A172 (cell line): ENCODE data around the gene ANKRD55. TPM values are rescaled to one million over a fixed set of nuclear protein-coding genes. Genes with fewer than 3 reads are reported as not detected.
"Not testable (repeated sequence)": the region's sequence is repeated elsewhere in the genome, so short reads cannot be mapped to it uniquely, and the experiment has no call there.

Experiments
- DNase-seq: peaks from one replicate; pipeline ENCODE4 v3.0.0-alpha.2; 2015; ENCODE audit warnings: low spot score
- total RNA-seq: library from RNA; depleted of rRNA; stranded (reverse); fragments of >200 nt; shearing (Covaris generic); gene quantifications from 2 replicates; pipeline ENCODE4 v1.2.3, GENCODE V29; 2014

Gene ANKRD55
- total RNA-seq, 1 experiment from 2014 or later: not detected

DNA sequence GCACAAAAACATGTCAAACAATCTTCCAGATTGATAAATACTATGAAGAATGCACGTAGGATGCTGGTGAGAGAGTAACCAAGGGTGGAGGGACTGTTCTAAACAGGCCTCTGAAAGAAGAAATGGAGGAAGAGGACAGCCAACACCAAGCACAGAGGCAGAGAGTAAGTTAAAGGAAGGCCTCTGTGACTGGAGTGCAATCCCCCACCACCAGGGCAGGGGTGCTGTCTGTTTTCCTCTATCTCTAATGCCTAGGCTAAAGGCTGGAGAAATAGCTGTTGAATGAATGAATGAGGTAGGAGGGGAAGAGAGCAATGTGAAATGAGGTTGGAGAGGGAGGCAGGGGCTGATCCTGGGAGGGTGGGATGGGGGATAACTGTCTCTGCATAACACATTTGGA lies 88.9 kb downstream of the ANKRD55 start:
- no peak for DNase-seq

DNA sequence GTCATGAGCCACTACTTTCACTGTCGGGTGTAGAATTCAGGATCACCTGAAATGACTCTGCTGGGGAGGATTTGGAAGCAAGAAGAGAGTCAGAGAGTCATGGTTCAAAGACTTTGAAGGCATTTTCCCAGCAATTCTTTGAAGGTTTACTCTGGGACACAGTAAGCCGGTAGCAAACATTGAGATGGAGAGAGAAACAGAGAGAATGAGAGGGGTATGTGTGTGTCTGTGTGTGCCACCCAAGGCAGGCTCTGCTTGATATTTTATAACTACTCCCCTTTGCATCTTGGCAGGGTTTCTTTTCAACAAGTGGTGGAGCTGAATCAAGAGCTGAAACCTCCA lies 89.8 kb downstream of the ANKRD55 start:
- DNase-seq: no peak

DNA sequence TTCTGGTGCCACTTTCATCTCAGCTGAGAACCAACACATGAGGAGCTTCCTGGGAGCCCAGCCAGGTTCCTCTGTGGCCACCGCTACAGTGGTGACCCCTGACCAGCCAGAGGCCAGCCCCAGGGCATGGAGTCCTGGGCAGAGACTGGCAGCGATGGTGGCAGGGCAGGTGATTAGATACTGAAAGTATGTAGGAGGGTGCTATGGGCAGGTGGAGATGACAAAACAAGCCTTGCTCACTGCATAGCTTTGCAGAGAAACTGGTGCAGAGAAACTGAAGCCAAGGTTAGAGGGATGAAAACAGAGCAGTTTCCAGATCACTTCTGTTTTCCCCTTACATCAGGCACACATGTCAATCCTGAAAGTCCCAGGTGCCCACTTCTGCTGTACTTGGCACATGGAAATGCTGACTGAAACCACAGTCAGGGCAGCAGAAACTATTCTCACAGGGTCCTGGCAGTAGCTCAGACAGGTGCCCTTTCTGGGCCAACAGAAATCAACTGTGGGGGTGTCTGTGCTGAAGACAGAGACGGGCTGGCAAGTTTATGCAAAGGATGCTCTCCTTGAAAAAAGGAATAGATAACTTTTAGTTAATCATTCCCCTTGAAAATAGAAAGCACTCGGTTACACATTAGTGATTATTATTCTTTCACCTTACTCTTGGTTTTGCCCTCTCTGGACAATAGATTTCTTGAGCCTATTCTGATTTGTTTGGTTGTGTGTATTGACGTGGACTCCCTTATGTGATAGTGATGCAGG lies 90.3 kb downstream of the ANKRD55 start:
- DNase-seq: no peak

DNA sequence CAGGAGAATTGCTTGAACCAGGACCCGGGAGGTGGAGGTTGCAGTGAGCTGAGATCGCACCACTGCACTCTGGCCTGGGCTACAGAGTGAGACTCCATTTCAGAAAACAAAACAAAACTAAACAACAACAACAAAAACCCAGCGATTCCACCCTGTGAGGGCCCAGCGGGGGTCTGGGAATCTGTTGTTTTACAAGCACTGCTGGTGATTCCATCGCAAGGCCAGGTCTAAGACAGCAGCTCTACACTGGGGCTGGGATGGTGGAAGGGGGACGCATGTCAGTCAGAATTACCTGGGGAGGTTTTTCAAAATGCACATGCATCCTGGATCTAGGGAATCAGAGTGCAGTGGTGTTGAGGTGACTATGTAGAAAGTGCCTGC lies 90.9 kb downstream of the ANKRD55 start:
- no peak for DNase-seq

DNA sequence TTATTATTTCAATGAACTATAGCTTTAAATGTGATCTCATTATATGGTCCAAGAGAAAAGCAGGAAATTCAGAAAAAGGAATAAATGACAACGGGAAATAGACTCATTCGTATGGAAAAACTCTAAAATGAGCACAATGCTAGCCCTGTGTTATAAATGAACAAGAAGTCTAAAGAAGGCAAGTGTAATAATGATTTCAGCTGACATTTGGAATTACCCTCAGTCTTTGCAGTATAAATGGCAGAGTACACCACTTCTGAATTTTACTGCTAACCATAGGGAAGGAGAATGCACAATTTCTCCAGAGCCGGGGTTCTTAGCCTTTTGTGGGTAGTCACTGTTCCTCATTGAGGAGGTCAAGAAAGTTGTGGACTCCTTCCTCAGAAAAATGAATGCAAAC lies 93.1 kb downstream of the ANKRD55 start:
- no peak for DNase-seq

DNA sequence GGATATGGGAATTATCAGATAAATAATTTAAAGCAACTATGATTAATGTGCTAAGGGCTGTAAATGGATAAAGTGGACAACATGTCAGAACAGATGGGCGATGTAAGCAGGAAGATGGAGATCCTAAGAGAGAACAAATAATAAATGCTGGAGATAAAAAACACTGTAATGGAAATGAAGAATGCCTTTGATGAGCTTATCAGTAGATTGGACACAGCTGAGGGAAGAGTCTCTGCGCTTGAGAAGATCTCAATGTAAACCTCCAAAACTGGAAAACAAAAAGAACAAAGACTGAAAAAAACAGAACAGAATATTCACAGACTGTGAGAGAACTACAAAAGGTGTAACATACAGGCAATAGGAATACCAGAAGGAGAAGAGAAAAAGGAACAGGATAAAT lies 102.5 kb downstream of the ANKRD55 start:
- no peak for DNase-seq

DNA sequence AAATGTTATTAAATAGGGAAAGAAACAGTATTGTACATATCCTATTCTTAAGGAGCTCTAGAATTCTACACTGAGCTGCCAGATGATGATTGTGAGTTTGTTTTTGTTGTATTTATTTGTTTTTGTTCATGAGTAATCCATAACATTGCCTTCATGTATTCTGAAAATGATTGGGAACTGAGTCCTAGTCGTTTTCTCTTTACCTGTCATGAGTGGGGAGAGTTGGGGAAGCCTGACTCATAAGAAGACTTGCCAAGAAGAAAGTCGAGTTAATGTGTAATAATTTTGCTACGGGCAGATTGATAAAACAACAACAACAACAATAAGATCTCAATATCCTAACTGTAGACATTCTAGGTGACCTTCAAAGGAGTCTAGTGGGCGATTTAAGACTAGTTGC lies 103.8 kb downstream of the ANKRD55 start:
- no peak for DNase-seq

DNA sequence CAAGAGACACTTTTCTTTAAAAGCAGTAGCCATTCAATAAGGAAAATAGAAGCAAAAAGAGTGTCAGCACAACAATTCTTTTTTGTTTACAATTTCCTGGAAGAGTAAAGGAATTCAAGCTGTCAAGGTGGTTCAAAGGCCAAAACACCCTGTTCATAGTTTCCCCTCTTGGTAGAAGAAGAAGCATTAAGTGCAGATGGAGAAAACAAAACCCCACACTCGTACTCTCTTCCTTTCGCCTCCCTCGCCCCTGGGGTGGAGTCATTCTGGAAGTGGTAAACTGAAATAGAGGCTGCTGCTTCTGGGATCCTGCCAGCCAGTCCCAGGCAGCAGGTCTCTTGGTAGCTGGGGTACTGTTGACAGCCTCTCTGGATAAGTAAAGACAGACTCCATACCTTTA lies 105.0 kb downstream of the ANKRD55 start:
- no peak for DNase-seq

DNA sequence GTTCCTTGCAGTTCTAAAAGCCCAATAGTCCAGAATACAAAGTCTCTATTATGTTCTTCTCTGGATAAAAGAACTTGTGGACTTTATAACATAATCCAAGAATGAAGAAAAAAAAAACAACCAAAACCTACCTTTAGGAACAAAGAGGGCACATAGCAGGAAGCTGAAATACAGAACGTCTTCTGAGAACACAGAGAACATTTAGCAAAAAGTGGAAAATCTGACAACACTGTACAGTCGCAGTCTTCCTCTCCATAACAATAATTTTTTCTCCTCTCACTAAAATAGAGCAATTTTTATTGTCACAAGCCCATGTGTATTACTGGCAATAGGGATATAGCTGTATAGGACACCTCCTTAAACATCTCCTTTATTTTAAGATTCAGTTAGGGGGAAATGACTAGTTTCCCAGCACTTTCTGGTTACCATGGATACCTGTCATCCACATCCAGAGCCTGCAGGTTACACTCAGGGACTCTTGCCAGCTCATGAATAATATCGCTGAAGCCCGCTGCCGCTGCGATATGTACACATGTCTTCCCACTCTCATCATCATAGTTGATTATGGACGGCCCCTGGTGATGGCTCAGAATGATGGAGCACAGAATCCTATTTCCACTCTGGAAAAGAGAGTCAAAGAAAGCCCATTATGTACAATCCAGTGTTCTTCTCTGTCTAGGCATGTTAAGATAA lies 106.5 kb downstream of the ANKRD55 start:
- peak; percentile 9 for DNase-seq

DNA sequence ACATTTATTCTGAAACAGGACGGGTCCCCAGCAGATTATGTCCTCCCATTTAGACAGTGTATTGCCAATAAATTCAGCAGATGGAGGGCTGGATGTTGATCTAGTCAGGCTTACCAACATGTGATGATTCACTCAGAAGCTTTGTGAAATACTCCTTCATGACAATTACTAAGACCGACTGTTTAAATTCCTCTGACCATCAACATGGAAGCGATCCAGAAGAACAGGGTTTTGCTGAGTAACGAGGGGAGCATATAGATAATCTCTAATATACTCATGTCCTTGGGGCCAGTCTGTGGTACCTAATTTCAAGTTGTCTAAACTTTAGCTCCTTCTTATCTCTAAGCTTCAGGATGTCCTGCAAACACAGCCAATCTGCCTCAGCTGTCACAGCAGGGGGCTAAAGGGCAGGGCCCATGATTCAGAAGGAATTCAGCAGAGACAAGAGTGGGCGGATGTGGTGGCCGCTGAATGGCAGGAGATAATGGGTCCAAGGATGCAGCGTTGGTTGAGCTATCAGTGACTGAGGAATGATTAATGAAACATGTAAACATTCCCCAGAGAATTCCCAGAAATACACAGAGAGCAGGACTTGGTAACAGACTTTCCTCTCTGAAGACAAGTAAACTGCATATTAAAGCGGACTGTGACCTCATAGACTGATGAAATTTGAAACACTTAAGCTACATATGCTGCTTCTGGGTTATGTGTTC lies 109.4 kb downstream of the ANKRD55 start:
- peak; percentile 100 for DNase-seq

DNA sequence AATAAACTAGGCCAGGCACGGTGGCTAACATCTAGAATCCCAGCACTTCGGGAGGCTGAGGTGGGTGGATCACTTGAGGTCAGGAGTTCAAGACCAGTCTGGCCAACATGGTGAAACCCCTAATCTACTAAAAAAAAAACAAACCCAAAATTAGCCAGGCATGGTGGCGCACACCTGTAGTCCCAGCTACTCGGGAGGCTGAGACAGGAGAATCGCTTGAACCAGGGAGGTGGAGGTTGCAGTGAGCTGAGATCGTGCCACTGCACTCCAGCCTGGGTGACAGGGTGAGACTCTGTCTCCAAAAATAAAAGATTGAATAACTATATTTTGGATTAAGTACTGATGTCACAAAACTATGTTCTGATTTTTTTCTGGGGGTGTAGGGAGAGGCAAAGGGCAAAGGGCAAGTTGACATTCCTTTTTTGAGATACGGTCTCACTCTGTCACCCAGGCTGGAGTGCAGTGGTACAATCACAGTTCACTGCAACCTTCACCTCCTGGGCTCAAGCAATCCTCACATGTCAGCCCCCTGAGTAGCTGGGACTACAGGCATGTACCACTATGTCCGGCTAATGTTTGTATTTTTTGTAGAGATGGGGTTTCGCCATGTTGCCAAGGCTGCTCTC lies 110.7 kb downstream of the ANKRD55 start:
- DNase-seq: not testable (repeated sequence)

DNA sequence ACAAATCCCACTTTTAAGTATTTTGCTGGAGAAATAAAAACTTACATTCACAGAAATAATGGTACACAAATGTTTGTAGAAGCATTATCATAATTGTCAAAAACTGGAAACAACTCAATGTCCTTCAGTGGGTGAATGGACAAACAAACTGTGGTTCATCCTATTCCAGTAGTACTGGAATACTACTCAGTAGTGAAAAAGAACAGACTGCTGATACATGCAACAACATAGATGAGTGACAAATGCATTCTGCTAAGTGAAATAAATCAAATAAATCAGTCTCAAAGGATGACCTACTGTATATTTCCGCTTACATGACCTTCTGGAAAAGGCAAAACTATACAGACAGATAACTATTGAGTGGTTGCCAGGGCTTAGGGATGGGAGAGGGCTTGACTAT lies 114.1 kb downstream of the ANKRD55 start:
- no peak for DNase-seq

DNA sequence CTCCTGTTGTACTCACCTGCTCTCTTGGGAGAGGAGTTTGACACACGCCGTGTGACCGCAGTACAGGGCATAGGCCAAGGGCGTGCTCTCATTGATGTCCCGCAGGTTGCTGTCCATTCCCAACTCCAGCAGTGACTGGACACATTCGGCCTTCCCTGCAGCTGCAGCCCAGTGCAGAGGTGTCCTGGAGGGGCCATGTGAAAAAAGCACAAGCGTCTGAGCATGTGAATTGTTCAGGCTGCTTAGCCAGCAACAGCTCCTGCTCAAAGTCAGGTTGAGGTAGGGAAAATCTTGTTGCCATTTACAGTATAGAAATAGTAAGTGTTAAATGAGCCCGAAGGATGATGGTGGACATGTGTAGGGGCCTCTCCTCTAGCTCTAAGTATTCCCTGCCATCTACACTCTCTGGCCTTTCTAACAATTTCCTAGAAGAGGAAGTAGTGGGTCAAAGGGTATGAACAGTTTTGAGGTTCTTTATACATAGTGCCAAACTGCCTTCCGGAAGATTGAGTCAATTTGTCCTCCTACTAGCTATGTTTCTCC lies 116.5 kb downstream of the ANKRD55 start:
- DNase-seq: no peak

DNA sequence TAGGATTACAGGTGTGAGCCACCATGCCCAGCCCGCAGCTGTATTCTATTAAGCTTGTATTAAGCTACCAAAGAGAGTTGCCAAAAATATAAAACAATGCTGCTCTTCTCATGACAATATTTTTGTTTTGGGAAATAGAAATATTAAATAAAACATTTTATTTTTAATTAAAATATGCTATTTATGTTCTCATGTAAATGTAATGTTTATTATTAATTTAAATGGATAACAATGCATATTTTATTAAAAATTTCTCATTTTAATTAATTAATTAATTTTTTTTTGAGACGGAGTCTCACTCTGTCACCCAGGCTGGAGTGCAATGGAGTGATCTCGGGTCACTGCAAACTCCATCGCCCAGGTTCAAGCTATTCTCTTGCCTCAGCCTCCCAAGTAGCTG lies 117.5 kb downstream of the ANKRD55 start:
- DNase-seq: no peak

DNA sequence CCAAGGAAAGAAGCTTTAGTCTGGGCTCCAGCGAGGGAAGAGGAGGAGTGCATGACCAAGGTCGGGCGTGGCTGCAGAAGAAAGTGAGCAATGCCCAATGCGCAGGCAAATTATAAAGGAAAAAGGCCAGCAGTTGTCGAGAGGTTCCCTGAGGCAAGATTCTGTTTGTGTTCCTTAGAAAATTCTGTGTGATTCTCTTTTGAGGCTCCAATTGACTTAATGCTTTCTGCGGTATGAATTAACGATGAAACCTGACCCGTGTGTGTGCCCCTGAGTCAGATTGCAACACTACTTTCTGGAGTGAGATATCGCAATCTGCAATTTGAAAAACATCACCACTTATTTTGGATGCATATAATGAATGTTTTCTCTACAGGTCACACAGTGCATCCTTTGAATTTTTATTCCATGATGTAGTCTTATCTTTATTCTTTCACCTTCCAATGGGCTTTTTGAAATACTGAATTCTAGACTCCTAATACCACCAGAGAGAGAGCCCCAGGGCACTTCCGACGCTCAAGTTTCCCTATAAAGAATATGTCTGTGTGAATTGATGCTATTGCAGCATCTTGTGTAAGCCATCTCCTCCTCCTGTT lies 120.5 kb downstream of the ANKRD55 start:
- DNase-seq: peak; percentile 64

DNA sequence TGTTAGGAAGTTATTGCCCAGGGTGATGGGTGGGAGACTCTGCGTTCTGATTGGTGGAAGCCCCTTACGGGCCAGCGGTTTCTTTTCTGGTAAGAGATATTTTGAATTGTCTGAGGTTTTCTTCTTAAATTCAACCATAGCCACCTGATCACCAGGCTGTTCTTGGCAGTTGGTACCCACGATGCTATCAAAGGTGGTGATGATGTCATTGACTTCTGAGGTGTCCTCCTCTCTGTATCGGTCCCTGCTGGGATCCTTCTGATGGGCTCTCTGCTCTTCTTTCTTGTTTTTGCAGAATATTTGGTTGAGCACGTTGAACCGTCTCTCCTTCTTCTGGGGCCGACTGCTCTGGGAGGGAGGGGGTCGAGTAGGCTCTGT lies 121.7 kb downstream of the ANKRD55 start:
- DNase-seq: no peak

DNA sequence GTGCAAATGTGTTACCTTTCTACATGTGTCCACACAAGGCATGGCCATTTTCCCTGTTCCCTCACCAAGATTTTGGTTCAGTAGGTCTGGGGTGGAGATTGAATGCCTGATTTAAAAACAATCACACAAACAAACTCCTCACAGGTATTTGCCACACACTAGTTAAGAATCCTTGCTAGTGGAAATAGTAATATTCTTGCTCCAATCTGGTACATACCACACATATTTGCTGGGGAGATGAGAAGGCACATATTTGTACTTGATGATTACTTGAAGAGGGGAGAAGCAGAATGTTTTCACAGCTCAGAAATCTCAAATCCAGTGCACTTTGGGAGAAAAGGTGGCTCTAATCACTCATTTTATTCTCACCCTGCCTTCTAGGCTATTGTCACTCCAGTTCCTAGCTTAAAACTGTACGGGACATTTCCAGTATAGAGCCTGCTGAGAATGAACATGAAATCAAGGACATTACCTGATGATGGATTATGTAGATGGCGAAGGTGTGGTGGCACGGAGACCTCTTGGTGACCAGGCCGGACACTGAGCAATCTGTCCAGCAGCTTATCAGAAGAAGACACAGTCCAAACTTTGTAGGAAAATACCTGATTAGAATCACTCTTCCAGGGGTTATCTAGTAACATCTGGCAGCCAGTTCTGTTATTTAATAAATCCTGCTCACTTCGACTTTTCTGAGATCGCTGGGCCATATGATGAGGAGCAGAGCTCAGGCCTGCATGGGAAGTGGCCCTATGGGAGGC lies 122.3 kb downstream of the ANKRD55 start:
- no peak for DNase-seq

DNA sequence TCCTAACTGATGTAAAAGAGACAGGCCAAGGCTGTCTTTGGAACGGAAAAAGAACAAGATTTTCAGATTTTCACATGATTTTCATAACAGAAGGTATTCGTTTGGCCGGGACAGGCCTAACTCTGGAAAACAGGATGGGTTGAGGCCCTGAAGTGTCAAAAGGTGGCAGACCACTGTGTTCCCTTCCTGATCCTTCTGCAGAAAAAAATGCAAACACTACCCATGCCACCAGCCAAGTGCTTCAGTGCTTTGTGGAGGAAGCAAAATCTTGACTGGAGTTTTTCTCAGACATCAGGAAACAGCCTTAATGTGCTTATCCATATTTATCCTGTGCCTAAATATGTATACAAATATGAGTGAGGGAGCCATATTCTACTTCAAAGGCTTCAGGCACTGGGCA lies 124.9 kb downstream of the ANKRD55 start:
- DNase-seq: no peak

DNA sequence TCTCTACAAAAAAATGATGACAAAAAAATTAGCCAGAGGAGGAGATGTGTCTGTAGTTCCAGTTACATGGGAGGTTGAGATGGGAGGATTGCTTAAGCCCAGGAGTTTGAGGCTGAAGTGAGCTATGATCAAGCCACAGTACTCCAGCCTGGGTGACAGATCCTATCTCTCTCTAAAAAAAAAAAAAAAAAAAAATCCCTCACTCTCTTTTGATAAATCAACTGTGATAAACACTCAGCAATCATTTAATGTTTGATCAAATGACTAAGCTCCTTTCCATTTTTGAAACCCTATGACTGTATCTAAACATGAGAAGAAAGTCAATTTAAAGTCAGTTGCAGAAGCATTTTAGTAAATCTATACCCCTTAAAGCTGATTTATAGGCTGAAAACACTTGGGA lies 126.3 kb downstream of the ANKRD55 start:
- DNase-seq: no peak

DNA sequence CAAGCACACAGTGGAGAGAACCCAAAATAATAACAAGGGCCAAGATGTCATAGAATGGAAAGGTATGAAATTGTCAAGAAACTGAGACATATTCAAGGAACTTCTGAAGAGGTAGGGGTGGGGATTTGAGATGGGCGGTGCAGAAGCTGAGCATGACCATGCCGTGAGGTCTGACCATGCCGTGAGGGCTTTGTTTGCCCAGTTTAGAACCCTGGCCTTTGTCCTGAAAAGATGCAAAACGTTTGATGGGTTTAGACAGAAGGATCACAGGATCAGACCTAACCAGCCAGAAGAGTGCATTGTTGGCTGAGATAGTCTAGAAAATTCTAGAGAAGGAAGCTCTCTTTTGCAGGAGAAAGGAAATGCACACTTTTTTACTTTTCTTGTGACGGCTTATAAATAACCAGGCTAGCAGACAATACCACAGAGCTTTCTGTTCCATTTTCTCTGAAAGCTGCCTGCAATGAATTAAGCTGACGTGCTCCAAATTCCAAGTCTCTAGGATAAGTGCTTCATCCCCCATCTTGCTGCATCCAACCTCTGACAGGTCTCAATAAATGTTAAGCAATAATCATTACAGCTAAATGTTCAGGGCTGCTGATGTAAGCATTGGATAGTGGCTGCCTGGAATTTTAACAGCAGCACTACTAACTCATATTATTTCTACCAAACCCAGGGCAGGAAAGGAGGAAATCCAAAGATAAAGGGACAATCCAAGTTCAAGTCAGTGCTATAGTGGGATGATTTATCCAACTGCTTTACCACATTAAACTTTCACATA lies 127.4 kb downstream of the ANKRD55 start:
- DNase-seq: no peak
